Cortex of kidney (tissue), 1 donor: Measurements from ENCODE around the gene CHSY1.

ENCODE experiments used
- DNase-seq: peaks from one replicate; lab custom pipeline; 2025; lab: John Stamatoyannopoulos, UW

Gene CHSY1

DNA sequence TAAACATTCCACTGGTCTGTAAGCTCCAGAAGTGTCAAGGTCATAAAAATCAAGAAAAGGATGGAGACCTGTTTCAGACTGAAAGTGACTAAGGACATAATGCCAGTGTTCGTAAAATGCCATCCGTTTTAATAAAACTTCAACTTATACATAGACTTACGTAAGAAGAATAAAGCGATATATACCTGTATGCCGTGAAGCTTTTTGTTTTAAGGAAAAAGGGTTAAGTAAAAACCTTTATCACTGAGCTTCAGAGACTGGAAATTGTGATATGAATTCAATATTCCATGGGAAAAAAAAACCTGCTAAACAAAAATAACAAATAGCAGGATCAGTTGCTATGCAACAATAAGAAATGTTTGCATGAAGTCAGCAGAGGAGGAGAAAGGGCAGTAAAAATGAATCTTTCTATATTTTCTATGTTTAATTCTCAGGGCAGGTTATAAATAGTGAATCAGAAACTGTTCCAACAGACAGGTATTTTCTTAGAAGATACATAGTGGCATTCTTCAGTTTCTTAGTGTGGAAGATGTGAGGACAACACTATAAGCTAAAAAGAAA, 42.5 kb downstream of the CHSY1 start:
- no peak for DNase-seq

DNA sequence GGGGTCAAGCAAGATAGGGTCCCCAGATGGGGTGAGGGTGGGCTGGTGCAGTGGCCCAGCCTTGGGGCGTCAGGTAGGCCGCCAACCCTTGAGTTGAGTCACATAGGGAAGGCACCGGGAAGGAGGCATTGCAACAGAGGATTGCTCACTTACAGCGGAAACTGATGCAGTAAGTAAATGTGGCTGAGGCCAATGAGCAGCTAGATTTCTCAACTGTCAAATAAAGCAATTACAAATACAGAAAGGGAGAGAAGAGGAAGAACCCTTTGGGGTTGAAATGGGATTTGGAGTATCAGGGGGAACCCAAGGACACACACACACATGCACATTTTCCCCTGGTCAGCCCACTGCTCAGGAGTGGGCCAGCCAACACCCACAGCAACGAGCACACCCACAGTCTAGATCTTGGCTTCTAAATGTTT, 44.0 kb downstream of the CHSY1 start:
- DNase-seq = no peak

DNA sequence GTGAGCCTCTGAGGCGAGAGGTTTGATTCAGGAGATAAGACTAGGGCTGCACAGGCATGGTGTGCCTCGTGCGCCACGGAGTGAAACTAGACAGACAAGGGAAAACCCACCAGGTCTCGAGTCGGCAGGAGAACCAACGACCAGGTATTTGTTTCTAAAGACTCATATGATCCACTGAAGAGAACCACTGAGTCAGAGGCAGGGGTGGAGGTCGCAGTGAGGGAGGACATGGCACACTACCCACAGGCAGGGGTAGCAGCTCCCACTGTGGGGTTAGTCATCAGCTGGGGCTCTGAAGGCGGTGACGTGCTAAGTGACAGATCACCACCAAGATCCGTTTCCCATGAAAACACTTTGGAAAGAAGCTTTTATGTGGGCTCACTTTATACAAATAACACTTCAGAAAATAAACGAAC, 45.7 kb downstream of the CHSY1 start:
- DNase-seq = no peak

DNA sequence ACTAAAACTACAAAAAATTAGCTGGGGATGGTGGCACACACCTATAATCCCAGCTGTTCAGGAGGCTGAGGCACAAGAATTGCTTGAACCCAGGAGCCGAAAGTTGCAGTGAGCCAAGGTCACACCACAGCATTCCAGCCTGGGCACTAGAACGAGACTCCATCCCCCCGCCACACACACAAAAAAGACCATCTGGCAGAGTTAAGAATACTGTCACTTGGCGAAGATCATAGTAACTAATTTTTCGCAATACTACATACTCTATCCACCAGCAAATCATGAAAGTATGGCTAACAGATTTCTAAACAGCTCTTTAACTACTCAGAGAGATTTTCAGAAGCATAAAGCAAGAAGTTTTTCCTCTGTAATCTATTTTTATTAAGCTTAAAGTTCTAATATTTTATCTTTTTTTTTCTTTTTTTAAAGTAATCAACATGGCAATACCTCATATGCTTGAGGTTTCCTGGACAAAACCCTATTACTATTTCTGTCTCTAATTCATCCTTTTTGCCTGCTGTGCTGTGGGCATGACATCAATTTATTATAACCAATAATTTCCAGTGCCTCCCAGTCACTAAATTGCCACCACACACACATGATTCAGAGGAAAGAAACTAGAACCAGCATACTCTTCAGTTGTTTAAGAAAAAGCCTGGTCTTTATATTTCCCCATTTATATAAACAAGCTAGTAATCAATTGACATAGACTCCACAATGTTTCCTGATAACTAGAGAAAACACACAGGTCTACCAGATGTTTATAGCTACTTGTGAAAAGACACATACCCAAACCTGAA, 46.9 kb downstream of the CHSY1 start:
- no peak for DNase-seq

- no peak for DNase-seq
These were observed 48.1 kb downstream of the CHSY1 start for GRCh38 chr15:101203607-101204189.

DNA sequence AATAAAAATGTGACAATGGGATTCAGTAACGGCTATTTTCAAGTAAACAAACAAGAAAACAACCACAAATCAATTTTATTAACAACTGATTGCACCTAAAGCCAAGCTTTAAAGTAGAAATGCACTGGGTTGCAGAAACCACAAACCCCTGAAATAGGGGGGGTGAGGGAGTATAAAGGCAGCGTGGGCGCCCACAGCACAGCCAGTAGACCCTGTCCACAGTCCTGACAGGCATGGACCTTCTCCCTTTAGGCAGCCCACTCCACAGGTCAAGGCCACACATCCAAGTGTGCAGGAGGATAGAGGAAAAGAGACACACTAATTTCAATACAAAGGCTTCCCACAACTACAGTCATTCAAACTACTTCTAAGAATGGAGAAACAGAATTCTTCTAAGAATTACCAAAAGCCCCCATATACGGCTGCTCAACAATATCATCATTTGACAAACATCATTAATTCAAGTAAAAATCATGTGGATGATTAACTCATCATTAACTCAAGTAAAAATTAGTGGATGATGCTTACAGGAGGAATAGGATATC, 48.7 kb downstream of the CHSY1 start:
- DNase-seq = no peak

DNA sequence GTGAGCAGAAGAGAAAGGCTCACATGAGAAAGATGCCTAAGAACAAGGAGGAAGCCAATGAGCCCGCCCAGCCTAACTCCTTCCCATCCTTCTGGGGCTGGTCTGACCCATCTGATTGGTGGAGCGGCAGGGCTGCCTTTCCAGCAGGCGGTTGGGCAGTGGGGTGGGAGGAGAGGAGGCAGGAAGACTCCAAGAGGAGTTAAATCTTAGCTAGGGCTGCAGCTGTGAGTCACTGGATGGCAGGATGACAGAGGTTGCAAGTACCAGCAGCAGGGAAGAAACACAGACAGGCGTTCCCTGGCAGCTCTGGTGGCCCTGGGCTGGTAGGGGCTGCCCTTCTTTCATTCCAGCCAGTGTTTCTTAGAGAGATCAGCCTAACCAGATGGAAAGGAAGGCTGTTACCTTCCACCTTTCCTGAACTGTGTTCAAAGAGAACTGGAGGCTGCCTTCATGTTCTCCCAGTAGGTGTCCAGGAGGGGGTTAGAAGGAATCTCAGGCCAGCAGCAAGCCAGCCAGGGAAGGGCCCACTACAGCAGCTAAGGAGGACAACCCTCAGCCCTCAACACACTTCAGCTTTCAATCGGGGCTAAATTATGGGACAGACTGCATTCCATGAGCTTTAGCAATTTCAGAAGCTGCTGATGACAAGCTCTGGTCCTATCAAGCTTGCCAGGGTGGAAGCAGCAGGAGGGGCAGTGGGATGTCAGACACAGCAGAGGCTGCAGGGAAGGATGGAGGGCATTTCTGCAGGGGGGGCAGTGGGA, 50.3 kb downstream of the CHSY1 start:
- no peak for DNase-seq

DNA sequence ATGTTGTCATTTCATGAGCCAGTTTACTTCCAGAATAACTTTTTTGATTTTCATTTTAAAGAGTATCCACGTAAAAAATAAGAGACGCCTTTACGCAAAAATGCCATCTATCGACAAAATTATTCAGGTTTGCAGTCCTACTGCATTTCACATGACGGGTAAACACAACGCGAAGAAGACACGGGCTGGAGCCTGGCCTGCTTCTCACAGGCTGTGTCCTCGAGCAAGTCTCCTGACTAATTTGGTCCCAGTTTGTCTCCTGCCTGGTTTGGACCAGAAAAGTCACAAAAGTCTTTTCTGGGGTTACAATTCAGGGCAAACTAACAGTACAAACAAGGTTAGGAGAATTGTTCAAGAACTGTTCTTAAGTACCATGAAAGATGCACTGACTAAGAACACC, 51.7 kb downstream of the CHSY1 start:
- DNase-seq = no peak

GRCh38 chr15:101198800-101199199, 53.0 kb downstream of the CHSY1 start:
- DNase-seq = no peak

DNA sequence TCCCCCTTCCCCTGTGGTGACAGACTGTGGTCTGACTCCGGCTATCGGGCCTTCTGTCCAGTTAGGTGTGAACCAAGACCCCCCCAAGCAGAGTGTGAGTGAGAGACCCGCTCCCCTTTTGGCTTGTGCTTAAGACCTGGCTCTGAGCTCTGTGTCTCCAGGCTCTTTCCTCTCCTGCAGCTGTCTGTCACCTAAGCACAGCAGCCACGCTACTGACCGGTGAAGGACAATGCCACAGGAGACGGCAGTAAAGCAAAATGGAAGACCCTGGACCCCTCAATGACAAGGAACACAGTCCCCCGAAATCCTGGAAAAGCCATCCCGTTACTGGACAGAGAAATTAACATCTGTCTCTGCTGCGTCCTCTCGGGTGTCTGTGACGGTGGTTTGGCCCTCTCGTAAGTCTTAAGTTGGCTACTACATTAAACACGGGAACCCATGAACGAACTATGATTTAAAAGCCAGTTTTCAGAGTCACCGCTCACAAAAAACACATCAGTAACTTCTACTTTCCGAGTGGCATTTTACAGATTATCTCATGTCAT, 53.7 kb downstream of the CHSY1 start:
- DNase-seq = no peak

DNA sequence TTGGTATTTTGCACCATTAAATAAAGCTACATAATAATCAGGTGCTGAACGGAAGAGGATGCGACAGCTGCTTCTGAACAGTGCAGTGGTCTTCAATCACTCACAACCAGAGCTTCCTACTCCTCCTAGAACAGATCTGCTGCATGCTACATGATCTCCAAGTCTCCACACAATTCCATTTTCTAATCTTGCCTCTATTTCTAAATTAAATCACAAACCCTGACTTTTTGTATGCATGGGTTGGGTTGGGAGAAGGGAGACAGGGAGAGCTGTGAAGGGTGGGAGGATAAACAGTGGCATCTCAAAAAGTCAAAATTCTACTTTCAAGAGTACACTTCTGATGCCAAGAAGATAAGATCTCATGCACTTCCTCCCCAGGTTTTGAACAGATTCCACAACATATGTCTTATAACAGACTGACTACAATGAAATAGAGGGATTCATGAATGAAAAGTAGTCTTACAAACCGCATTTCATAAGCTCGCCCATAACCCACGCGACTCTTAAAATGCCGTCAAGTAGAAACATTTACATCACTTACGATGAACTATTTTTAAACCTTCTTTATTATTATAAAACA, 57.2 kb downstream of the CHSY1 start:
- DNase-seq = no peak

- no peak for DNase-seq
These were observed 57.9 kb downstream of the CHSY1 start for GRCh38 chr15:101193806-101194545.

DNA sequence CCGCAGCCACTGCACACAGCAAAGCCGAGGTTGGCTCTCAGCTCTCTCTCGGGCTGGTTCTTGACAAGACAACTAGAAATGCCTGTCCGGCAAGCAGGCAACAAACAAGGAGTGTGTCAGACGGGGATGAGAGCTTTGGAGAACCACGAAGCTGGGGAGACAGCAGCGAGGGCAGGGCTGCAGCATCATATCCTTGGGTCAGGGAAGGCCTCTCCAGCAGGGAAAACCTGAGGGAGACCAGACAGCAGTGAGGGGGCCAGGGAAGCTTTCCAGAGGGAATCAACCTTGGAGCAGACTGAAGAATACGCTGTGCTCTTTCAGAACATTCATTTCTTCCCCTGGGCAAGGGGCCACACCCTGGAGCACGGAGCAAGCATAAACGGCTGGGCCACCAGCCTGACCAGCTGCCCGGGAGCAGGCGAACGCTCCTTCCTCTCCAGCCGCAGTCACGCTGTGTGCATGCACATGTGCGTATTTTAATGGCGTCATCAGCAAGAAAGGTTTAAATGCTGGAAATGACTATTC, 58.7 kb downstream of the CHSY1 start:
- no peak for DNase-seq

- DNase-seq = no peak
These were observed 59.8 kb downstream of the CHSY1 start for GRCh38 chr15:101192081-101192480.

DNA sequence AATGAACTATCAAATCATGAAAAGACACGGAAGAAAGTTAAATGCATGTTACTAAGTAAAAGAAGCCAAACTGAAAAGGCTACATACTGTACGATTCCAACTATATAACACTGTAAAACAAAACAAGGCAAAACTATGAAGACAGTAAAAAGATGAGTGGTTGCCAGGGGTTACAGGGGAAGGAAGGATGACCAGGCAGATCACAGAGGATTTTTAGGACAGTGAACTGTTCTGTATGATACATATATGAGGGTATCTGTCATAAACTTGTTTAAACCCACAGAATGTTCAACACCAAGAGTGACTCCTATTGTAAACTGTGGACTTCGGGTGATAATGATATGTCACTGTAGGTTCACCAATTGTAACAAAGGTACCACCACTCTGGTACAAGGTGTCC, 60.6 kb downstream of the CHSY1 start:
- no peak for DNase-seq

DNA sequence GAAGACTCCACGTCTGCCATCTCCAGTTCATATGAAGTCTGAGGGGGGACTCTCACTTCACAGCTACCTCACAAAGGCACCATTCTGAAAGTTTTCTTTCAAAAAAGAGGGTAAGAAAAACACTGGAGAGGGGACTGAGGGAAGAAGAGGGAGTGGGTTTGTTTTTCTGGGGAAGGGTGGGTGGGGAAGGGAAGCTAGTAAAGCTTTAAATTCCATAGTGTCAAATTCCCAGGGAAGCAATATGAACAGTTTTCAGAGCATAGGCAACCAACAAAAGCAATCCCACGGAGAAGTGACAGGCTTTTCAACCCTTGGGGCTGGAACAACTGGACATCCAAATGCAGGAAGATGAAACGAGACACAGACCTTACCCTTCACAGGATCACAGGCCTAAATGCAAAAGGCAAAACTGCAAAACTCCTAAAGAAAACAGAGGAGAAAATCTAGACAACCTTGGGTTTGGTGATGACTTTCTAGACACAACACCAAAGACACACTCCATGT, 61.7 kb downstream of the CHSY1 start:
- DNase-seq = no peak

- no peak for DNase-seq
These were observed 62.3 kb downstream of the CHSY1 start for GRCh38 chr15:101189409-101190091.

DNA sequence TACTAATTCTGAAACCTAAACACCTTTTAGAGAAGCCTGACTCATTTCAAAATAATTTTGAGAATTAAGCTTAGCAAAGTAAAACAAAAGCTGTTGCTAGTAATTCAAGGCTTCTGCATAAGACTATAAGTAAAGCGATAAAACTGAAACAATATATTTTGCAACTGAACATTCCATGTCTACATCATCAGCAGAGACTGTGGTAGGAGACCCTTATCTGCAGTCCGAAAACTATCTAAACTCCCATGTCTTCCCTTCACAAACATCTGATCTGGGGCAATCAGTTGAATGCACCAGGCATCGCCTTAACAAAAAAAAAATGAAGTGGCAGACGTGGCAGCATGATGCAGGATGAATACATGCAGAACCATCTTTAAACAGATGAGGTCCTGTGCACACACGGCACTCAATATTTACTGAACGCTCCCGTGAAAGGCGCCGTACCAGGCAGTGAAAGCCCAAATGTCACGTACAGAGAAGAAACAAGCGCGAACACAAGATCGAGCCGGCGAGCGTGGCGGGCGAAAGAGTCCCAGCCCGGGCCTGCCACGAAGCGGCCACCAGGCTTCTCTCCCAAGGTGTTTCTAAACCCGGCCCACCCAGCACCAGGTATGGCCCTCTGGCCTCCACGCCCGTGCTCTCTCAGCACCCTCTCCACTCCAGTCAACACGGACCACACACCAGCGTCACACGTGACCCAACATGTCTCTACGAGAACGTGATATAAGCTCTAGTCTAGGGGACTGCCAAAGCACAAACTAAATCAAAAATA, 63.0 kb downstream of the CHSY1 start:
- no peak for DNase-seq
